ENCODE data around the gene CDC25C. TPM values are rescaled to one million over a fixed set of nuclear protein-coding genes. Genes with fewer than 3 reads are reported as not detected.
A peak's percentile ranks its signal among the peaks of the same experiment; 100 is the strongest.

Gene CDC25C
- total RNA-seq, 1 experiment from 2014 or later, result 36.2 TPM

- Histone ChIP-seq H3K9me3 (ENCODE audit: insufficient read depth, low read depth) (no peaks in the 10 kb centered on the region), H2AFZ (no peak overlapping the region), H3K4me1 (replicated peaks; ENCODE audit: insufficient read depth) (0 out of 2 replicates have a peak, but pooled peaks cover under 1% of the 10 kb centered on the region), H4K20me1 (ENCODE audit: insufficient read depth) (peaks cover 12% of the 10 kb centered on the region), H3K9me2 (ENCODE audit: insufficient read depth) (no peaks in the 10 kb centered on the region), H3F3A (ENCODE audit: insufficient read depth, low read depth) (peaks cover 13% of the 10 kb centered on the region; the same call in 1 of the 2 replicates), H3K4me3 (no peak overlapping the region), H3K27ac (no peak overlapping the region), H3K79me2 (ENCODE audit: low read depth) (peaks cover 25% of the 10 kb centered on the region), H3K36me3 (ENCODE audit: low read depth) (peaks cover 30% of the 10 kb centered on the region), H3K4me2 (no peak overlapping the region), H3K27me3 (ENCODE audit: insufficient read depth, low read depth) (no peaks in the 10 kb centered on the region)
- TF ChIP-seq CTCF (conservative IDR thresholded peaks at IDR 0.05) (no peak), EZH2 (IDR thresholded peaks at IDR 0.05; ENCODE audit: low read depth) (no peak)
- CTCF ChIA-PET, result no interaction called here
- POLR2A ChIA-PET (ENCODE audit: unreplicated experiment), result interaction anchor here (0.7 kb wide), 1 partner anchor 193 kb away, joined by 5 read pairs; no protein-coding TSS in a partner anchor
- BruUV-seq (replicated peaks), result no TSS peak
- intact Hi-C loops (cut with micrococcal nuclease; ENCODE audit: unreplicated experiment), result no loop called here
- DNase-seq, result no peak
Observed at GRCh38 chr5:138344887-138345622, 13.5 kb upstream of the CDC25C start.

GRCh38 chr5:138340008-138340407 lies 8.4 kb upstream of the CDC25C start:
- H4K20me1 ChIP-seq (ENCODE audit: insufficient read depth), result peaks cover 12% of the 10 kb centered on the region
- ChIA-PET CTCF (interaction anchor here (0.8 to 1.3 kb wide), 2 partner anchors 12 to 13 kb away, joined by 3 to 6 read pairs; no protein-coding TSS in a partner anchor), POLR2A (ENCODE audit: unreplicated experiment) (interaction anchor here (0.7 kb wide), 1 partner anchor 265 kb away, joined by 3 read pairs; no protein-coding TSS in a partner anchor)
- H3K9me2 ChIP-seq (ENCODE audit: insufficient read depth), result no peaks in the 10 kb centered on the region
- H3K79me2 ChIP-seq (ENCODE audit: low read depth), result peaks cover 43% of the 10 kb centered on the region
- H2AFZ ChIP-seq, result no peak overlapping the region
- intact Hi-C loops (cut with micrococcal nuclease; ENCODE audit: unreplicated experiment), result no loop called here
- no peak for DNase-seq
- H3K4me1 ChIP-seq (replicated peaks; ENCODE audit: insufficient read depth), result peaks cover 9% of the 10 kb centered on the region
- peak overlapping the region; percentile 60; the same call in 1 of the 2 replicates for H3K4me3 ChIP-seq
- peak overlapping the region; percentile 78 for H3K4me2 ChIP-seq
- no peaks in the 10 kb centered on the region for H3F3A ChIP-seq (ENCODE audit: insufficient read depth, low read depth)
- H3K27me3 ChIP-seq (ENCODE audit: insufficient read depth, low read depth), result no peaks in the 10 kb centered on the region
- BruUV-seq (replicated peaks), result no TSS peak
- H3K9me3 ChIP-seq (ENCODE audit: insufficient read depth, low read depth), result no peaks in the 10 kb centered on the region
- no peak overlapping the region for H3K27ac ChIP-seq
- H3K36me3 ChIP-seq (ENCODE audit: low read depth), result peaks cover 24% of the 10 kb centered on the region
- TF ChIP-seq CTCF (conservative IDR thresholded peaks at IDR 0.05), result no peak
- no peak for TF ChIP-seq EZH2 (IDR thresholded peaks at IDR 0.05; ENCODE audit: low read depth)

GRCh38 chr5:138339464-138339863 lies 7.9 kb upstream of the CDC25C start:
- H4K20me1 ChIP-seq (ENCODE audit: insufficient read depth), result peaks cover 11% of the 10 kb centered on the region
- 0 out of 2 replicates have a peak, but pooled peaks cover 2% of the 10 kb centered on the region for H3F3A ChIP-seq (ENCODE audit: insufficient read depth, low read depth)
- no TSS peak for BruUV-seq (replicated peaks)
- no peak for DNase-seq
- CTCF ChIA-PET, result interaction anchor here (0.8 to 1.3 kb wide), 2 partner anchors 12 to 14 kb away, joined by 3 to 6 read pairs; no protein-coding TSS in a partner anchor
- H3K9me2 ChIP-seq (ENCODE audit: insufficient read depth), result no peaks in the 10 kb centered on the region
- POLR2A ChIA-PET (ENCODE audit: unreplicated experiment), result interaction anchor here (0.7 kb wide), 1 partner anchor 266 kb away, joined by 3 read pairs; no protein-coding TSS in a partner anchor
- TF ChIP-seq CTCF (conservative IDR thresholded peaks at IDR 0.05), result no peak
- no peak for TF ChIP-seq EZH2 (IDR thresholded peaks at IDR 0.05; ENCODE audit: low read depth)
- peaks cover 43% of the 10 kb centered on the region for H3K79me2 ChIP-seq (ENCODE audit: low read depth)
- peaks cover 23% of the 10 kb centered on the region for H3K36me3 ChIP-seq (ENCODE audit: low read depth)
- H3K4me1 ChIP-seq (replicated peaks; ENCODE audit: insufficient read depth), result peaks cover 9% of the 10 kb centered on the region
- intact Hi-C loops (cut with micrococcal nuclease; ENCODE audit: unreplicated experiment), result no loop called here
- H3K4me2 ChIP-seq, result peak overlapping the region; percentile 78
- no peak overlapping the region for H3K27ac ChIP-seq
- H3K9me3 ChIP-seq (ENCODE audit: insufficient read depth, low read depth), result no peaks in the 10 kb centered on the region
- H2AFZ ChIP-seq, result no peak overlapping the region
- no peaks in the 10 kb centered on the region for H3K27me3 ChIP-seq (ENCODE audit: insufficient read depth, low read depth)
- peak overlapping the region; percentile 60 for H3K4me3 ChIP-seq

Measured in PC-9 (cell line).